ENCODE data around the gene HK2.

HK2 gene

DNA sequence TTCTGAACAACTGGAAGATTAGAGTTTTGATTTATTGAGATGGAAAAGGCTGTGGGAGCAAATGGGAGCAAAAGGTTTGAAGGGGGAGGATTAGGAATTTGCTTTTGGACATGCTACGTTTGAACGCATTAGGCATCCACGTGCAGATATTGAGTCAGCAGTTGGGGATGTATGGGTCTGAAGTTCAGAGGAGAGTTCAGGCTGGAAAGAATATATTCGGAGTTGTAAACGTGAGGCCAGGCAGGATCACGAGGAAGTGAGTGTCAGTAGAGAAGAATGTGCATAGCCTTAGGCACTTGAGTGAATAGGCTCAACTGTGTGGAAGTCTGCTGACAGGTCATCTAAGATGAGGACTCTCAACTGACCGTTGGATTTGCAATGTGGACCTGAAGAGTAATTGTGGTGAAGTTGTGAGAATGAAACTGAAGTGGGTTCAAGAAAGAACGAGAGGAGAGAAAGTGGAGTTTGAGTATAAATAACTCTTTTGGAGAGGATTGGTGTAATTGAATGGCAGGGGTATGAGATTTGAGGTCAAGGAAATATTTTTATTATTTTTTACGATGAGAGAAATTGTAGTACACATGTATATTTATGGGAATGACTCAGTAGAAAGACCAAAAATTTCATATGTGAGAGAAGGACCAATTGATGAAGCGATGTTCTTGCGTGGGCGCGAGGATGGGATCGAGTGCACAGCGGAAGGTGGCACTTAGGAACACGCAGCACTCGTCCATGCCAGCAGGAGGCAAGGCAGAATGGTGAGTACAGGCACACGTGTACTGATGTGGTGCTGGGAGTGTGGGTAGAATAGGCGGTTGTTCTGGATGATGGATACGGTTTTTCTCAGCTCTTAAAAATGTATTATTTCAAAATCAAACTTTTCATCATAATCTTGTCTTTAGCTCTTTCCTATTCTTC is 84.0 kb downstream of the HK2 start:
- intact Hi-C loops (cut with DNase I), result loop anchor here (5.0 kb wide), 1 partner anchor 489 kb away; no protein-coding TSS in a partner anchor
- no peak for DNase-seq

DNA sequence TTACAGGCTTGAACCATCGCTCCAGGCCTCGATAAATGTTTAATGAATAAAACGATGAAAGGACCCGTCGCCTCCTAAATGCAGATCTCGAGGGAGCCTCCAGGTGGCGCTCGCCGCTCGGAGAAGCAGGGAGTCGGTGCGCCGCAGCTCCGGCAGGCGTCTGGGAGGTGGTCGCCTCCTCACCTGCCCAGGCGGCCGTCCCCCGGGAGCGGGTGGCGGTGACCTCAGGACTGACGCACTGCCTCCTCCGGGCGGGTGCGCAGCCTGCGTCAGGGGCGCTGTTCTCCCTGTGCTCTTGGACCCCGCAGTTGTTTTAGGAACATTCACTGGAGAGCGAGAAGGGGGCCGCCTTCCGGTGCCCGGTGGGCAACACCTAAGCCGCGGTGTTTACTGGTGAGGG is 85.9 kb downstream of the HK2 start:
- DNase-seq, result peak; percentile 51 to 91 (median 79)
- intact Hi-C loops (cut with DNase I), result loop anchor here (5.0 to 10.0 kb wide), 2 partner anchors 487 to 695 kb away; no protein-coding TSS in a partner anchor

DNA sequence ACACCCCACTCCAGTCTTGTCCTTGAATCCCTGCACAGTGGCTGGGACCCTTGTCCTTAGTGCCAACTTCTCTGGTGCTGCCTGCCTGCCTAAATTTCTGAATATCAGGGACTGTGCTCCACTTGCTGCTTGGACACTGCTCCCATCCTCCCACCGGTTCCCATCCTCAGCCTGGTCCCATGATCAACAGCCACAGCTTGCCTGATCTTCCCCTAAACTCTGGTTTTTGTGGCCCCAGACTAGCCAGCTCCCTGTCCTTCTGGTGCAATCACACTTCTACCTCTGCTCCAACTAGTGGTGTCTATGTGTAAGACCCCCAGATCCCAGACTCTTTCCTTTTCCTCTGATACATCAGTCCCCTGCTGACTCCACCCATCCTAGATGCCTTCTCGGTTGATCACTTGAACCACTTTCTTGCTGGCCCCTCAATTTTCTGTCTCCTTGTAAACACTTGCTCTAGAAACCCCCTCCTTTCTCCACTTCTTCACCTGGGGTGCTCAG is 87.4 kb downstream of the HK2 start:
- intact Hi-C loops (cut with DNase I), result loop anchor here (10.0 kb wide), 1 partner anchor 694 kb away; no protein-coding TSS in a partner anchor
- no peak for DNase-seq

DNA sequence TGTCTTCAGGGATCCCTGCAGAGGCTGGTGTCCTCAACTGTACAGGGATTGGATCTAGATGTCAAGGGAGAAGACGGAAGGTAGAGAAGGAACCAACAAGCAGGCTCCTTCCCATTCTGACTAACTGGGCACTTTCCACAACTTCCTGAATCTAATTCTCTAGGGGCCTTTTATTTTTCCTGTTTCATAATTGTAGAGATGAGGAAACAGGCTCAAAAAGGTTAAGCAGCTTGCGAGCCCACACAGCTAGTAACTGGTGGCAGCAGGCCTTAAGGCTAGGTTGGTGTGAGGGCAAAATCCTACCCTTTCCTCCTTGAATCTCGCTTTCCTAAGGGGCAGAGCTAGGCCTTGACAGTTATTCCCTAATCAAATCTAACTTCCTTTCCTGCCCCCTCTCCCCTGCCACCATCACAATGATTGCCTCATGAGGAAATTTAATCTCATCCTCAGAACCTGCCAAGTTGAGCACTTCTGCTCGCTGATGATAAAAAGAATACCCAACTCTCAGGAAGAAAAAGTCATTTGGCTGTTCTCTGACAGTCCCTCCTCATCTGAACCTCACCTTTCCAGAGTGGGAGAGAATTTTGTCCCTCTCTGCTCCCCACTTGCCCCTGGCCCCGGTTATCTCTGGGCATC is 88.8 kb downstream of the HK2 start:
- no peak for DNase-seq
- intact Hi-C loops (cut with DNase I), result loop anchor here (10.0 kb wide), 1 partner anchor 692 kb away; no protein-coding TSS in a partner anchor

DNA sequence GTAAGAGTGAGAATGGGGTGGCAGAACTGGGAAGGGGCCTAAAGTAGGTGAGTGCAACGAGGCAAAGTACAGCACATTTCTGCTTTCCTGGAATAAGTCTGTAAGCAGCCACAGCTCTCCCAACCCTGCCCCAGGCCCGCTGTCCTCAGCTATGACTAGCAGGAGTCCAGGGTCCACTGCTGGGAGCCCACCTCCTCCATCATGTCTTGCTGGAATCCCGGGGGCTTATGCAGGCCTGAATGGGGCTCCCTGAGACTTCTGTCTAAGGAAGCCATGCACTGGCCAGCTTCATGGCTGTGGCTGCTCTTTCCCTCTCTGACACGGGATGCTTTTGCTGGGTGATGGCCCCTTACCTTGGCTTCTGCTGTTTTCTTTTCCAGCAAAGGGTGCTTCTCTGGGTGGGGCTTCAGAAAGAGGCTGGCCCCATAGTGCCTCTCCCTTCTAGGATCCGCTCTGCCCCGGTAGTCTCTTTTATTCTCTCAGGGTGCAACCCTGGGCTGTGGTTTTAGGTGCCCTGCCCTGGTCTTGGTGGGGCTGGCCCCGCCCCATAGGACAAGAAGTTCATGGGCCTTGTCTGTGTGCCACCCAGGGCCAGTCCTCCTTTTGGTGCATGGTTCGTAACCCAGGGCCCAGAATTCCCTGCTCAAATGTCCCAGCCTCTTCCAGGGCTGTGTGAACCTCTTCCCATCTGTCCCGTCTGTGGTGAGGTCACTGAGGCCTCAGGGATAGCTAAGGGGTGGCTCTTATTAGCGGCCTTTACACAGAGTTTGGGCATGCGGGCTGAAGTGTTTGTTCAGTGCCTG is 90.7 kb downstream of the HK2 start:
- no peak for DNase-seq
- intact Hi-C loops (cut with DNase I), result loop anchor here (10.0 kb wide), 1 partner anchor 690 kb away; no protein-coding TSS in a partner anchor

DNA sequence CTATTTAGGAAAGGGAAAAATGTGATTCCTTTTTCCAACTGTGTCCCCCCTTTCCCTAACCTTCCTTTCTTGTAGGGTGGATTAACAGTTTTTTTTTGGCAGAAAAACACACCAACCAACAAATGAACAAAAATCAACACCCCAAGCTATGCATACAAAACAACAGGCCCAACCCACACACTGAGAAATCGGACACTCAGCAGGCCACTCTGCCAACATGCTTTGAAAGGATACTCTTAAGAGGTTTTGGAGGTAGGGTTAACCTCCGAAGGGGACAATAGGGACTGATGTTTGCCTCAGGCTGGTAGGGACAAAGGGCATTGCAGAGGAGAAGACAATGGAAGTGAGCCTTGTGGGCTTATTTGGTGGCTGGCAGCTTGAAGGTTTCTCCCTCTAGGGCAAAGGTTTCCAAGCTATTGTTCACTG is 91.4 kb downstream of the HK2 start:
- intact Hi-C loops (cut with DNase I), result loop anchor here (10.0 kb wide), 1 partner anchor 689 kb away; no protein-coding TSS in a partner anchor
- no peak for DNase-seq

DNA sequence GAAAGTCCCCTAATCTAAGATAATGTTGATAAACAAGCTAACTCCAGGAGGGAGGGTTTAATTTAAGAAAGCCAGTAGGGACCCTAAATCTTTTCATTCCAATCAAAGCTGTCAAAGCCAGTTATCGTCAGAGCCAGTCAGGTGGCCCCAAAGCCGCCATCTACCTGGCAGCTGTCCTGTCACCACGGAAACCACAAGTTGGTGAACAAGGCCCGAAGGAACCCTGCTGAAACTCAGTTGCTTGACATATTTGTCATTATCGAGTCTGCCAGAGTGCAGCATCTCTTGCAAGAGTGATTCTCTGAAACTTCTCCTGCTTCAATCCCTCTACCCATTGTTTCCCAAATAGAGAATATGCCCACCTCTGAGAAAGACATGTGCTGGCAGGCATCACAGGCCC is 93.7 kb downstream of the HK2 start:
- intact Hi-C loops (cut with DNase I), result loop anchor here (10.0 kb wide), 1 partner anchor 687 kb away; no protein-coding TSS in a partner anchor
- no peak for DNase-seq

DNA sequence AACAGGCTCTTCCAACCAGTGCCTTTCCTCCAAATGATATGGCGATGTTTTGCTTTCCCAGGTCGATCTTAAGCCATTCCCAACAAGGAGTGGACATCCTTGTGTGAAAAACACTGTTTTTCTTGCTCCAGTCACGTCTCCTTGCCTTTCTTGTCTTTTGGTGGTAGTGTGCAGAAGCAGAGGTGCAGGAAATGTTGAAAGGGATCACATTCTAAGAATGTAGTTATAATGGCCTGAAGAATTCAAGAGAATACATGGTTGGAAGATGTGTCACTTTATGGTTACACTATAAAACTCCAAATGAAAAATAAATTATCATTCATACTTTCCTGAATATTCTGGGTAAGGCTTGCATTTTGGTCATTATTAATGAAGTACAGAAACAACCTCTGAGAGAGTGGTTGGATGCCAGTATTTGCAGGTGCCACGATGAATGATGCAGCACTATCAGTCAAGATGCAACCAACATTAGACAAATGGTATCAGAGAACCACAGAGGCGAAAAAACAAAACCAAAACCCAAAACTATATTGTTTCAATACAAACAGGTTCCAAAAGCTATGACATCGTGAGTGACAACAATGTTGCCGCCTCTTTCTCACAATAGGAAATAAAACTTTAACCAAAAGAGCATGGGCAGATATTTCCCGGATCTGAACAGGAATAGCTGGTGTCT is 97.0 kb downstream of the HK2 start:
- intact Hi-C loops (cut with DNase I), result no loop called here
- DNase-seq, result no peak

DNA sequence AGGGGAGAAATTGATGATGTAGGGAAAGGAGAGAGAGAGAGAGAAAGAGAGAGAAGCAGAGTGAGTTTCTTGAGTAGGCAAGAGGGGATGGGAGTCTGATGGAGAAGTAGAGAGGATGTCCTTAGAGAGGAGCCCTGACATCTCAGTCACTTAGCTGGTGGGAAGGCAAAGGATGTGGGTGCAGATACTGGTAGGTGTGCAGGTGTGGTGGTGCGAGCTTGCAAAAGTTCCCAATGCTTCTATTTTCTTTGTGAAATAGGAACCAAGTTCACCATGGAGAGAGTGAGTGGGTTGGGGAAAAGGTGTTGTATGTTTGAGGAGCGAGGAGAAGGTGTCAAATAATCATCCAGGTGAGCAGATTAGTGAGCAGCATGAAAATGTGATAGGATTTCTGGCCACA is 98.0 kb downstream of the HK2 start:
- peak in 24 of 42 donors; percentile 12 to 83 (median 37) for DNase-seq
- intact Hi-C loops (cut with DNase I), result no loop called here

DNA sequence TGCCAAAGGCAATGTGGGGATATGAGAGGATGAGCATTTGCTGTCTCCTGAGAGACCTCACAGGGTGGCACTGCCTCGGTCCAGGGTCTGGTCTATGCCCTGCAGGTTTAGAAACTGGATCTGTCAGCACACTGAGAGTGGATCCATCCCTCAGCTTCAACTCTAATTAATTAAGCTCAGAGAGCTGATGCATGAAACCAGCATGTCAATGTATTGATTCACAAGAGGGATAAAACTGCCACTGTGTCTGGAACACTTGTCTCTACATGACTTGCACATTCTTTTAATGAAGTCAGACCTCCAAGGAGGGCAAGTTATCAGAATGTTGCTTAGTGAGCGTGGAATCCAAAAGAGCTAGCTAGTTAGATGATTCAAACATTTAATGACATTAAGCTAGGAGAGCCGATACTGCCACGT is 102.1 kb downstream of the HK2 start:
- no peak for DNase-seq
- intact Hi-C loops (cut with DNase I), result no loop called here

DNA sequence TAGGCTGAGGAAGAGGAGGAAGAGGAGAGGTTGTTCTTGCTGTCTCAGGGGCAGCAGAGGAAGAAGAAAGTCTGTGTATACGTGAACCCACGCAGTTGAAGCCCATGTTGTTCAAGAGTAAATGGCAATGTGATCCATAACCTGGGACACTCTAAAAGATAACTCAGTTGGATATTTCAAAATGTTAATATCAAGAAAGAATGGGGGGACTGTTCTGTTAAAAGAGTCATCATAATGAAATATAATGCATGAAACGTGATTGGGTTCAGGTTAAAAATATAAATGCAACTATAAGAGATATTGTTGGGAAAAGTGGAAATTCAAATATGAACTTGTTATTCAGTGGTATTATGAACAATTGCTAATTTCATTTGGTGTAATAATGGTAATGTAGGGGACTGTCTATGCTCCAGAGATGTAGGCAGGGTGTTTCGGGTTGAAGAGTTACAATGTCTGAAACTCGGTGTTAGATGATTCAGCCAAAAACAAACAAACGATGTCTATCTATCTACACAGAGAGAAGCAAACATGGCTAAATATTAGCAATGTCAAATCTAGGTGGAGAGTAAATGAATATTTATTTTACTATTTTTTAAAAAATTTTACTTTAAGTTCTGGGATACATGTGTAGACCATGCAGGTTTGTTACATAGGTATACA is 103.4 kb downstream of the HK2 start:
- intact Hi-C loops (cut with DNase I), result no loop called here
- DNase-seq, result no peak

DNA sequence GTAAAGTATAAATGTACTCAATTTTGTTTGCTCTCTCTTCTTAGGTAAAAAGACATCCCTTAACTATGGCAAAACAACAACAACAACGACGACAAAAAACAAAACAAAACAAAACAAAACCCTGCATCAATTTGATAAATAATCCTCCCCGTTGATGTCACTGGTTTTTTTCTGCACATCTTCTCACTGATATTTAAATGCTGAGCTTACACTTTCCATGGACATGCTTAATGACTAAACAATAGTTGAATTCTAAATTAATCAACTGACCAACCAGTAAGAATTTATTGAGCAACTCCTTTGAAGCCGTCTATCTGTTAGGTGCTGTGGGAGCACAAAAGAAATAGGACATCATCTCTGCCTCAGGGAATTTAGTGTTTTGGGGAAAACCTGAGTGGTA is 104.3 kb downstream of the HK2 start:
- intact Hi-C loops (cut with DNase I), result no loop called here

DNA sequence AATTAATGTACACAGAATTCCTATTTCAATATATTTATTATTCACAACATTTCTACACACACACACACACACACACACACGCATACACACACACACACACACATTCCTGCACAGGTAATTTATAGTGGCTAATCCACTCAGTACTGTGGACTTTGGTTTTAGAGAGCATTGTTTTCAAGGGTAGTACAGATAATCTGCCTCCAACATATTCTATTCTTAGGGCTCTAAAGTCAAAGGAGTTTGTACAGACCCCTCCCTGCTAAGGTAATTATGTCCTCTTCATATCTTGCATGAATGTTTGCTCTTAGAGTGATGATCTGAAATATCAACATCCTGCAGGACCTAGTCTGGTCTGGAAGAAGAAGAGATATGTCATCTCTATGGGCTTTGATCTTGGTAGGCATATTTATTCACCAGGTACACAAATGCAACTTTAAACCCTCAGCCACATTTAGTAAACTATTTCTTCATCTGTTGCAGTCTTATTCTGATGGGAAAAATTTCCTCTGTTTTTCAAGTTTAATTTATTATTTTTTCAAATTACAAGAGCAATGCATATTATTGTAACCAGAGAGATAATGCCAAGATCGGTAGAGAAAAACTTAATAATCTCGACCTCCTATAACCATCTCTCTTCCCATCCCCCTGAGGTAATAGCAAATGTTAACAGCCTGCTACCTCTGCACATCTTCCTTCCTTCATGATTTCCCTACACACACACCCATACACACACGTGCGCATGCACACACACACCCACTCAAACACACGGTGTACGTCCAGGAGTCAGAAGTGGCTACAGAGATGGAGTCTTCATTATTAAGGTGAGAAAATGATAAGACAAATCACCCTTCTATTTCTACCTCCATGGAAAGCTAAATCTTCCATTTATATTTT is 106.2 kb downstream of the HK2 start:
- no peak for DNase-seq
- intact Hi-C loops (cut with DNase I), result no loop called here

More for the DNA sequence above, 104.3 kb downstream of the HK2 start:
- DNase-seq, result no peak

DNA sequence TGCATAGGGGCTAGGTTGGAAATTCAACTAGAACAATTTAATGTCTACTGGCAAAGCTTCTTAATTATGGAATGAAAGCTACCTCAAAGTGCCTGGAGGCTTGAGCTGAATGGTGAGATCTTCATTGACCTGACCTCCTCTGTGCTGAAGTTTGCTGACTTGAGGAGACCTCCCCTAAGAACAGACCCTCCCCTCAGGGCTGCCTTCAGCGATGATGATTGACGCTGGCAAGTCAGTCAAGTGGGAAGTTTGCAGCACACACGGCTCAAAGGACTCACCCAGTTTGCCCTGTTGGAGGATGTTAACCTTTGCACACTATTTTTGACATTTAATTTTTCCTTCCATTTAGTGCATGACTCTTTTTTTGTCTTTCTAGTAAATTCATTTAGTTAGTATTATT is 107.4 kb downstream of the HK2 start:
- intact Hi-C loops (cut with DNase I), result no loop called here
- no peak for DNase-seq

DNA sequence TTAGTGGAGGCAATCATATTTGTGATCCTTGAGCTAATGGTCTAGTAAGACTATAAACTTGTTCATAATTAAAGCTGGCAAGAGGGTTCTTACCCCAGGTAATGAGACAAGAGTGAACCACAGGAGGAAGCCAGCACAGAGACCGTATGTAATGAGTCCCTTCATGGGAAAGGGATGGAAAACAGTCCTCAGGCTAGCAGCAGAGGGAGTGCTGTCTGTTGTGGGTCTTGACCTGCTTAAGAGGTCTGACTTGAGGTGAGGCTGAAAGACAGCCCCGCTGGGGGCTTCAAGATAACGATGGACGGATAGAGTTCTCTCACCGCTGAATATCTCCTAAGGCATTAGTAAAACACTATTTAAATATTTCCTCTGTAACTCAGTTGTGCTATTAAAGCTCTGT is 108.3 kb downstream of the HK2 start:
- DNase-seq, result no peak
- intact Hi-C loops (cut with DNase I), result no loop called here

All from head of caudate nucleus (tissue), 42 donors.